ENCODE measurements around the gene S100A4. TPM values are rescaled to one million over a fixed set of nuclear protein-coding genes. Genes with fewer than 3 reads are reported as not detected.
"Not testable (repeated sequence)": the region's sequence is repeated elsewhere in the genome, so short reads cannot be mapped to it uniquely, and the experiment has no call there.

S100A4 gene
- total RNA-seq, 1 experiment from 2014 or later, result 36.2 TPM

DNA sequence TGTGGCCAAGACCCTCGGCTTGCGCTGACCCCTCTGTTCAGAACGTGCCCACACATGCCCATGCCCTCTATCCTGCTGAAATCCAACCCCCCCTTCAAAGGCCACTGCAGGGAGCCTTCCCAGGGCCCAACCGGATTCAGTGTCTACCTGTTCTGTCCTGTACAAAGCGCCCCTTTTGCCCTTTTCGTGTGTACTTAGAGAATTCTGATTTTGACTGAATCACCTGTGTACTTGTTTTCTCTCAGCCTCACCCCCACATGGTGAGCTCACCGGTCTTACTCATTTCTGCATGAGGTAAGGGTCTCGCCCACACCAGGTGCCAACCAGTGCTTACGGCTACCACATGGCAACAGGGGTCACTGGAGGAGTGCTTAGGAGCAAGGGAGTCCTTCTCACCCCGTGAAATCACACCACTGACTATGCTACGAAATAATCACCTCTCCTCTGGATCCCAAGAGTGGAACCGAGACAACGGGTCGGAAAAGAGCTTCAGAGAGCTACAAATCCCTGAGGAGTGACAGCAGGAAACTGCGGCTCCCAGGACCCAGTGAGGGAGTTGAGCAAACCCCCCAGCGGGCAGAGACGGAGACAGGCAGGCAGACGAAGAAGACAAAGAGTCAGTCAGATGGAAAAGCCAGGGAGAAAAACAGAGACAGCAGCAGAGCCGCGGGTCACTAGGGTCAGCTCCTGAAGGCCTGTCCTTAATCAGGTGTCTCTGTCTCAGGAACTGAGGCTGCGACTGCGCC lies 22.2 kb upstream of the S100A4 start:
- peak; percentile 41 for DNase-seq (ENCODE audit: low spot score)

DNA sequence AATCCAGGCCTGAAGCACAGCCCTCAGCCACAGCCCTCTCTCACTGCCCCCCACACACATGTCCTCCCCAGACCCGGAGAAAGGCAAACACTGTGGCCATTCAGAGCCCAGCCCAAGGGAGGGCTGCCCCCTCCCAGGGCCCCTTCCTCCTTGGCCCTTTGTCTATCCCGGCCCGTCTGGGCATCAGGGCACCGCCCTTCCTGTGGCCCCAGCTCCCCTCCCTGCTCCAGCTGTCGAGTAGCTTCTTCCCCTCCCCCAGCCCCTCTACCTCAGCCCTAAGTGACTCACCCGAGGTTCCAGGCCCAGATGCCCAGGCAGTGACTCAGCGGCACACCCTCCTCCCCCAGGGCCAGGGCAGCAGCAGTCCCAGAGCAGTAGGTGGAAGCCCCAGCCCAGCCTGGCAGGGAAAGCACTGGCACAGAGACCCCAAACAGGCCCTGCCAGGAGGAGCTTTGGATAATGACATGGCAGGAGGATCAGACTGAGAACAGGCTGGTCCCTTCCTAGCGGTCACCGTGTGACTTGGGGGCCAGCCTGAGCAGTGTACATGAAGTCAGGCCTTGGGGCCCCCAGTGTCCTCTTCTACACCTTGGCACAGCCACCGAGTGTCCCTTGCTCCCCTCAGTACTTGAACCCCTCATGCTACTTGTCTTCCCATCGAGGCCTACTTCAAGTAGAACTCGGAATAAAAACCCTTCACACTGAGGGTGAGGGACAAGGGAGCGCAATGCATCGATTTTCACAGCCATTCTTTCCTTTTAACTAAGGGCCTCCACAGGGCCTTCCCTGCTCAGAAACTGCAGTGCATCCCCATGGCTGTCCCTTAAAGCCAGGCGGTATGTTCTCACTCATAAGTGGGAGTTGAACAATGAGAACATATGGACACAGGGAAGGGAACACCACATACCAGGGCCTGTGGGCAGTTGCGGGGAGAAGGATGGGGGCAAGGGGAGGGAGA lies 21.1 kb upstream of the S100A4 start:
- peak; percentile 99 for DNase-seq (ENCODE audit: low spot score)

DNA sequence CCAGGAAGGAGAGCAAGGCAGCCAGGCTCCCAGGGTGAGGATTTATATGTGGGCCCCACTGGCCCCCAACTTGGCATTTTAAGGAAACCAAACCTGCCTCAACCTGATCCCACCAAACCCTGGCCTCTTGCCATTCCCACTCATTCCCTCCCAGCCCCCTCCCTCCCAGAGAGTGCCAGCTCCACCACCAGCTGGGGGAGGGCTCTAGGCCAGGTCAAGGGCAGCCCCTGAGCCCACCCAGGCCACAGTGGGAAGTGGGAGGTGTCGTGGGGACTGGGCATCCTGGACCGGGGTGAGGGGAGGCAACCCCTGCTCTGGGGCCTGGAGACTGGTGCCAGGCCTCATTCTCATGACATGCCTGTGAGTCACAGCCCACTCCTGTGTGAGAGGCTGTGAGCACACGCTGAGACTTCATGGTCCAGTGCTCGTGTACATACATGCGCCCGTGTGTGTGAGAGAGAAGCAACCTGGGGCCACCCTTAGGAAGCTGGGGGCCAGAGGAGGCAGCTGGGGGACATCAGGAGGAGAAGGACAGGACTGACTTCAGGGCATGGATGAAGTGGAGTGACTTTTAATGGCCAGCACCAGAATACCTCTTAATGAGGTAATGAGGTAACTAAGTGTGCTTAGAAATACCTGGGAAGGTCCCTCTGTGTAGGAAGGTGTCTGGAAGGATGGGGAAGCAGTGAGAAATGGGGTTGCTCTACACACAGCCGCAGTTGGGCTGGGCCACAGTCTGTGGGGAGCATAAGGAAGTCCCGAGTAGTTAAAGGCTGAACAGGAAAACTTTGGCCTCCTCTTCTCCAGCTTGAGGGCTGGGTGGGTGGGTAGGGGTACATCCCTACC lies 20.1 kb upstream of the S100A4 start, which contains the start of gene S100A2:
Gene S100A2 (minus strand): TSS at position 316 of the 846 bp plus-strand sequence. CDS start 1,967 bp downstream, outside the sequence.
- DNase-seq (ENCODE audit: low spot score), result peak; percentile 95

DNA sequence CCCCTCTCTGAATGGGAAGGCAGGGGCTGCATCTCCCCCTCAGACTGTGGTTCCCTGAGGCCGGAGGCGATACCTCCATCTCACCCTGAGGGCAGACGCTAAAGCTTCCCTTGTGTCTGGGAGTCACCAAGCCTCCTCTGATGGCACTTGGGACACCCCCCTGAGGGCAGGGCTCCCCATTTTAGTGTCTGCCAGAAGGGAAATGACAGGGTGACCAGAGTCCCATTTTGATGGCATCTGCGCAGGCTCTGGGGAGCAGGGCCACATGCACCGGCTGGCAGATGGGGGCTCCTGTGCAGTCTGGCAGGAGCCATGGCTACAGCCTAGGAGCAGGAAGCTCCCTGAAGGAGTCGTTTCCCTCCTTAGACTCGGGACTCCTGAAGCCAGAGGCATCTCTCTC lies 18.4 kb upstream of the S100A4 start:
- DNase-seq (ENCODE audit: low spot score), result no peak

DNA sequence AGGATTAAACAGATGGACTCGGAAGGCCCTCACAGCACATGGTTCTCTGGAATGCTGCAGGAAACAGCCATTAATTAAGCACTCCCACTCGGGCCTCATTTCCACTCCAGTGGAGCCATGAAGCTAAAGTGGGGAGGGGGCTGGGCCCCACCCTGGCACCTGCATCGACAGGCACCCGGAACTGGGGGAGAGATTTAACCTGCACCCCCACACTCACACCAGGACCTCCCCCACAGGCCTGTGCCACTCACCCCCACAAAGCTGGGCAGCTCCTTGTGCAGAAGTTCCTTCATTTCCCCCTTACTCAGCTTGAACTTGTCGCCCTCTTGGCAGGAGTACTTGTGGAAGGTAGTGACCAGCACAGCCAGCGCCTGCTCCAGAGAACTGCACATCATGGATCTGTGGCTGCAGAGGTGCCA lies 17.9 kb upstream of the S100A4 start:
- no peak for DNase-seq (ENCODE audit: low spot score)

DNA sequence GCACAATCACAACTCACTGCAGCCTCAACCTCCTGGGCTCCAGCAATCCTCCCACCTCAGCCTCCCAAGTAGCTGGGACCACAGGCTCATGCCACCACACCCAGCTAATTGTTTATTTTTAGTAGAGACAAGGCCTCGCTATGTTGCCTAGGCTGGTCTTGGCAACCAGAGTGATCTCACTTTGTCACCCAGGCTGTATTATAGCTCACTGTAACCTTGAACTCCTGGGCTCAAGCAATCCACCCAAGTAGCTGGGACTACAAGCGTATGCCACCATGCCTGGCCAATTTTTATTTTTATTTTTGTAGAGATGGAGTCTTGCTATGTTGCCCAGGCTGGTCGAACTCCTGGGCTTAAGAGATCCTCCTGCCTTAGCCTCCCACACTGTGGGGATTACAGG lies 16.4 kb upstream of the S100A4 start:
- DNase-seq (ENCODE audit: low spot score), result not testable (repeated sequence)

DNA sequence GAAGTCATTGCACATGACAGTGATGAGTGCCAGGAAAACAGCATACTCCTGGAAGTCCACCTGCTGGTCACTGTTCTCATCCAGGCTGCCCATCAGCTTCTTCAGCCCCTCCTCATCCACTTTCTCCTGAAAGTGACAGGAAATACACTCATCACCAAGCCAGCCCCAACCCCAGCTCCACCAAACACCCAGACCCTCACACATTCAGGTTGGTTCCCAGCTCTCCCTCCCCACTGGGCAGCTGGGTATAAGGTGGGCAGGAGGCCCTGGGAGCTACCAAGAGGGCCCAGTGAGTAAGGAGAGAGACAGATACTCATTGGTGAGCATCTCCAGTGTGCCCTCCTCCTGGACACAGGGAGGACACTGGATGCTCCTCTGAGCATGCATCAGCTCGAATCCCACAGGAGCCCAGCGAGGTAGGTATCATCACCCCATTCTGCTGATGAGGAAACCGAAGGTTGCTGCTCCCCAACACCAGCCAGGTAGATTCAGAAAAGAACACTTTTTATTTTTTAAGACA lies 15.9 kb upstream of the S100A4 start:
- DNase-seq (ENCODE audit: low spot score), result no peak

DNA sequence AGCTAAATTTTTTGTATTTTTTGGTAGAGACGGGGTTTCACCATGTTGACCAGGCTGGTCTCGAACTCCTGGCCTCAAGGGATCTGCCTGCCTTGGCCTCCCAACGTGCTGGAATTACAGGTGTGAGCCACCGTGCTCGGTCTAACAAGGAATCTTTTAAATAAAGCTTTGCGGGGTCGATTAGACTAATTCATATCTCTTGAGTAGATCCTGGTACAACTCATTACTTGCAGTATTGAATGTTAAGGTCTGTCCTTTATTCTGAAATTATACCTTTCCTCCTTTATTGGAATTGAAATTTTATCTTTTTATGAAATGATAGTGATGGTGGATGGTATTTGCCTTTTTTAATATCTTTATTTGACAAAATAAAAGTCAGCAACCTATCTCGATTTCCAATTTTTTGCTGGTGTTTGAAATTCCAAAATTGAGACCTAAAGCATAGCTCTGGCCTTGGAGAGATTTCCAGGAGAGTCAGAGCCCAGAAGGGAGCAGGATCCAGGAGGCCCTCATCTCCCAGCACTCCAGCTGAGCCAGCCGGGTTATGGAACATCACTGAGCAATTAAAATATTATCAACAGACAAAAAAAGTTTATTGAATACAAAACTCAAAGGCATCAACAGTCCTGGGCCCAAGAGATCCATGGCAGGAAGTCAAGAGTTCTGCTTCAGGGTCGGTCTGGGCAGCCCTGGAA lies 15.3 kb upstream of the S100A4 start:
- no peak for DNase-seq (ENCODE audit: low spot score)

DNA sequence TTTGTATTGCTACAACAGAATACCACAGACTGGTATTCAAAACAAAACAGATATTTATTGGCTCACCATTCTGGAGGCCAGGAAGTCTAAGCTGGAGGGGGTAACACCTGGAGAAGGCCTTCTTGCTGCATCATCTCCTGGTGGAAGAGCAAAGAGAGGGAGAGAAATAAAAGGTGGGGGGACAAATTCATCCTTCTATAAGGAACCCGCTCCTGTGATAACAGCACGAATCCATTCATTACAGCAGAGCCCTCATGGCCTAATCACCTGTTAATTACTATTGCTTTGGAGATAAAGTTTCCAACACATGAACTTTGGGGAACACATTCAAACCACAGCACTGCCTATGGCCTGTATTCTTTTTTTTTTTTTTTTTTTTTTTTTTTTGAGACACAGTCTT lies 14.6 kb upstream of the S100A4 start:
- no peak for DNase-seq (ENCODE audit: low spot score)

DNA sequence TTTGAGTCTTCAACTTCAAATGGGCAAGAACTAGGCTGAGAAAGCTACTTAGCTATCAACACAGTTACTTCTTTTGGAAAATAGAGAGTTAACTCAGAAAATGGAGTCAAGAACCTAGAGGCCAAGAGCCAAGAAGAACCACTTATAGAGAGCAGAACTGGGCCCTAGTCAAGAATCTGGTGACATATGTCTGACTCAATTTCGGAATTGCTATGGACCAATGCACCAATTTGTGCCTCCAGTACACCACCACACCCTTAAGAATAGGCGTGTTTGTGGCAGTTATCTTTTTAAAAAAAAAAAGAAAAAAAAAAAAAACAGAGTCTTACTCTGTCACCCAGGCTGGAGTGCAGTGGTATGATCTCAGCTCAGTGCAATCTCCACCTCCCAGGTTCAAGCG lies 12.3 kb upstream of the S100A4 start:
- no peak for DNase-seq (ENCODE audit: low spot score)

DNA sequence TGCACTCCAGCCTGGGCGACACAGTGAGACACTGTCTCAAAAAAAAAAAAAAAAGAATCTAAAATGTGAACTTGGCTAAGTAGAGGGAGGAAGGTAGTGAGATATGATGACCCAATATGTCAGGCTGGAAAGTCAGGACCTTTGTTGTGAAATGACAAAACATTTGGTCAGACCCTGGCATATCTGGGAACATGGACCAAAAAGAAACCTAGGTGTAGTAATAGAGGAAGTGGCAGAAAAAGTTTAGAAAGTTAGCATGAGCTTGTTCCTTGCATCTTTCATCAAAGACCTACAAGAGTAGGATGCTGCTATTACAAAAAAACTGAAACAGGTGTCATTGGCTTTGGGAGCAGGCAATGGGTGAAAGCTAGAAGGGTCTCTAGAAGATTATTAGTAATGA lies 10.7 kb upstream of the S100A4 start:
- DNase-seq (ENCODE audit: low spot score), result no peak

DNA sequence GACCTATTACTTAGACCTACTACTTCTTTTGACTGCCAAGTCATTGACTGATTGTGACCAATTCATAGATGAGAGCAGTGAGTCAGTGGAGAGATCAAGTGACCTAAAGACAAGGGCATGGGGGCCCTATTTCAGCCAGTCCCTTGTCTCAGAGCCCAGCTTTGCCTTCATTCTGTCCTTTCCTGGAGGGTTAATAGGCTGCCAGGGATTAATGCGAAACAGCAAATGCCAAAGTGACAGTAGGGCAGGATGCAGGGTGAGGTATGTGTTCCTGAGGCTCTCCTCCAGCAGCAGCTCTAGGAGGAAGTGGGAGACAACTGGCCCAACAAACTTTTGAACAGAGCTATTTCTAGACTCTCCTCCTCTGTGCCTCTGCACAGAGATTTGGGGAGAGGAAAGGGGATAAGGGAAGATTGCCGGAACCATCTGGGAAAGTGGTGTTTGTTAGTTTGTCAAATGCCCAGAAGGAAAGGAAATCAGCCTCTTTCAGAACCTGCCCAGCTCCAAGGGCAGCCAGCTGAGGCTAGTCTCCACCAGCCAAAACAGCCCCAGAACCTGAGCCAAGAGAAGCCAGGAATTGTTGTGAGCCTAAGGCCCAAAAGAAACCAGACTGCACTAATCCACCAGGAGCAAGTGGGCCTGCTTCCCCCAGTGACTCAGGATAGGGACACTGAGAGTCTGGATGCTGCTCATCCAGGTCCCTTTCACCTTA lies 8.4 kb upstream of the S100A4 start:
- no peak for DNase-seq (ENCODE audit: low spot score)

DNA sequence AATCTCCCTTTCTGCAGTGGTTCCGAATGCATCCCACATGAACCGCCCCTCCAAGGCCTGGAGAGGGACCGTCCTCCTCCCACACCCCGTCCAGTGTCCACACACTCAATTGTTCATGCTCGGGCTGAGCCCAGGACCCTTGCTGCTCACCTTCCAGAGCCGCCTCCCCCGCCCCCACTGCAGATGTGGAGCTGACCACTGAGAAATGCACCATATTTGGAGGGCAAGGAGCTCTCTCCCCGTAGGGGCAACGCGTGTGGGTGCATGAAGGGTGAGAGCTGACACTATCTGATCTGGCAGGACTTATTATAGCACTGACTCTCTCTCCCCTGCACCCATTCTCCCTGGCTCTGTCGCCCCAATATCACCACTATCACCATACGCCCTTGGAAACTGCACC lies 7.5 kb upstream of the S100A4 start:
- DNase-seq (ENCODE audit: low spot score), result no peak

DNA sequence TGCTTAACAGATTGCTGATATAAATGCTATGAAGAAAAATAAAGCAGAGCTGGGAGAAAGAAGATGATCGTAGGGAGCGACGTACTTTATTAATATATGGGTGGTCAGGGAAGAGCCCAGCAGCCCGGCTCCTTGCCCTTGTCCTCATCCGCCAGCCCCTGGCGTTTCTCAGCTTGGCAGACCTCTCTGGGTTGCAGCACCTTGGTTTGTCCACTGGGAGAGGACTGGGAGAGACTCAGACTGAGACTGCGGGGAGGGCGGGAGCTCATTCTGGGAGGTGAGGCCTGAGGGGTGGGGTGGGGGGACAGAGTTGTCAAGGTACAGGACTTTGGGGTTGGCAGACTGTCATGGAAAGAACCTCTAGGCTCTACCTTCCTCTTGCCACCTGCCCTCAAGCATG lies 6.7 kb upstream of the S100A4 start:
- DNase-seq (ENCODE audit: low spot score), result no peak

DNA sequence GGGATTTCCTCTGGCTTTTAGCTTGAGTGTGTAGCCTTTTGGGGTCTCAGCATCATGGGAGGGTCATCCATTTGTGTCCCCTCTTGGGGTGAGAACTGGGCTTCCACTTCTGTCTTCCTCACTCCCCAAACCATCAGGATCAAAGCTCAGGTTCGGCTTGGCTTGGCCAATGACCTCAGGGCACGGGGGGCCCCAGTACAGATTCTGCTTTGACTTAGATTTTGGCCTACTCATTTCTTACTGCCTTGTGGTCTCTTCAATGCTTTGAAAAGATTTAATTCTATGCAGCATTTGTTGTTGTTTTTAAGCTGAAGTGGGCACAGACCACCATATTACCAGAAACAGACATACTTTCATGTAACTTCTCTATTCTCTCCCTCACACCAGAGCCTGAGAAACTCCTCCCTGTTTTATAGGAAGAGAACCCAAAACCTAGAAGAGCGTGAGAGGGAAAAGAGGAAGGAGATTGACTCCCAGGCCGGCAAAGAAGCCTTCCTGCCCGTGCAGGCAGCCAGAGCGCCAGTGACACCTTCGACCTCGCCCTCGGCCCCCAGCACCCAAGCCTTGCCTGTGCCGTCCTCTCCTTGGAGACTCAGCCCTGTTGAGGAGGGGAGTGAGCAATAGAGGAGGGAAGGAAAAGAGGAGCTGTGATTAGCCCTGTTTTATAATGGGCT lies 5.4 kb upstream of the S100A4 start:
- DNase-seq (ENCODE audit: low spot score), result no peak

DNA sequence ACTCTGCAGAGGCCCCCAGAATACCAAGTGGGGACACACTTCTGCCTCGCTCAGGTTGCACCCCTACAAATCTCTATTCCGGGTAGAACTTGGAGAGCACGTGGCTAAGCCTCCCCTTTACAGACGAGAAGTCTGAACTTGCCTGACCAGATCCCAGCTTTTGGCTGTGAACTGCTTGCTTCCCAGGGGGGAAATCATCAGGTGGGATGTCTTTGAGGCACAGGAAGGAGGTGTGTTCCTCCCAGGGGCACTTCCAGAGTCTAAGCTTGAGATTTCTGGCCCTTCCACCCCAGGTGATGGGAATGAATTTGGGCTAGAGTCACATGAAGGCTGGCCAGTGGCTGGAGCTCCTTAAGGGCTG lies 4.8 kb upstream of the S100A4 start:
- no peak for DNase-seq (ENCODE audit: low spot score)

DNA sequence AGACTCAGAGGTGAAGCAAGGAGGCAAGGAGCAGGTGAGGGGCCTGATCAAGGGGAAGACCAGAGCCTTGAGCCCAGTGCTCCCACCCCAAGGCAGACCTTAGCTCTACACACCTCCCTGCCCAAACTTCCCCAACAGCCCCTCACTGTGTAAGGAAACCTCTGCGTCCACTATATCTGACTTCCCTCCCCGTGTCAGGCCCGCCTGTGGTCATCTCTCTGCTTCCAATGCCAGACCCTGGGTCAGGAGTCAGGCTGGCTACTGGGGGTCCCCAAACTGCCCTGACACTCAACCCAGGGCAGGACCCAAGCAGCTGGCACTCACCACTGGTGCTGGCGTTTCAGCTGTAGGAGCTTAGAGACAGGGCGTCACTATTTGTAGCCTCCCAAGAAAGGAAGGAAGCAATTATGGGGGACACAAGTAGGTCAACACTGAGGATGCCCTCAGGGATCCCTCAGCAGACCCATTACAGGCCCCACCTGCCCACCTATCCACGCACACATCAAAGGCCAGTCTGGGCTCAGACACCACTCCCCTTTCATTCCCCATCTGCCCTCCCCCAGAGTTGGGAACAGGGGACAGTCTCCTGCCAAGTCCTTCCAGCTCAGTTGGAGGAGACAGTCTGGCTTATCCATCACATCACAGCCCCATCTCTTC lies 4.3 kb upstream of the S100A4 start:
- no peak for DNase-seq (ENCODE audit: low spot score)

DNA sequence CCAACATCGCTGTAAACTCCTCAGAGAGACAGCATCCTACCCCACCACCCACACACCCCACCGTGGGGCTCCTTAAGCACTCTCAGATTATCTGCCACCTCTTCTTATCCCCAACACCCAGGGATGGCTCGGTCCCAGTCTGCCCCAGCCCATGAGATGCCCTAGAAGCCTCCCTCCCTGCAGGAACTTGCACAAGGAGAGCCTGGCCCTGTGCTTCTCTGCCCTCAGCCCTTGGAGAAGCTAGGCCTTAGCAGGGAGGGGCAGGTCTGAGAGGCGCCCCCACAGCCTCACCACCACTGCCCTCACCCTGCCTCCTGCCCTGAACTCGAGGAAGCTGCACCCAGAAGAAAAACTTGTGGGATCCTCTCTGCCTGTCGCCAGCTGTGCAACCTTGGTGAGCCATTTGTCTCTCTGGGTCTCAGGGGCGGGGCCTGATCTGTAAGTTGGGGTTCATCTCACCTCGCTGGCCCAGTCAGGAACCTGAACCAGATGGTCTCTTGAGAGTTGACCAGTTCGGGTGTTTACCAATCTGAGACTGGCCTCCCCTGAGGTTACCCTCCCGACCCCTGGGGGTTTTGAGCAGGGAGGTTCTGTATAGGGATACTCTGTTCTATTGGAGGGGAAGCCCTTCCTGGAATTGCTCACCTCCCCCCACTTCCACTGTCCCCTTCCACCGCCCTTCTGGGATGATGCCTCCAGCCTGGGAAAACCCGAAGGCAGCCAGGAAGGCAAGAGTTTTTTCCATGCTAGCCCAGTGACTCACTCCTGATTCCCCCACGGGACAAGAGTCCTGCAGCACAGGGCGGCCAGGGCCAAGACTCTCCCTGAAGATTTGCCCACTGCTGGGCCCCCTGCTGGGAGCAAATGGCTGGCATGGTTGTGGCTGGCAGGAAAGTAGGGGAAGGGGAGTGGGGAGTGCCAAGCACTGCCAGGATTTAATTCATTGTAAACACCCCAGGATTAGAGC lies 3.4 kb upstream of the S100A4 start, which contains the start of gene S100A3:
Gene S100A3 (minus strand): TSS at position 537 of the 967 bp plus-strand sequence. CDS start 773 bp downstream, outside the sequence.
- DNase-seq (ENCODE audit: low spot score), result peak; percentile 83
